ENCODE data around the gene NALF2. TPM values are rescaled to one million over a fixed set of nuclear protein-coding genes. Genes with fewer than 3 reads are reported as not detected.

NALF2 gene
- polyA plus RNA-seq, 2 of the 4 experiments (the other 2 are of a cell fraction) = 1.4 to 2.1 TPM

- TF ChIP-seq JUN (IDR thresholded peaks at IDR 0.05) = no peak
- TF ChIP-seq PHF8 (IDR thresholded peaks at IDR 0.05; ENCODE audit: borderline replicate concordance, low read depth) = no peak
Observed at GRCh38 chrX:69522052-69522451, 17.9 kb downstream of the NALF2 start (continued).

- WGBS (ENCODE audit: missing lambda C conversion rate) = 51% methylated on average over 3 of the region's 4 CpGs
- FAIRE-seq = no peak
- Histone ChIP-seq H3K4me3 (no peak overlapping the region), H3K4me2 (no peak overlapping the region), H3K4me1 (0 out of 3 replicates have a peak, but pooled peaks cover 7% of the 10 kb centered on the region), H3K9me3 (no peaks in the 10 kb centered on the region), H3K27ac (no peak overlapping the region)
- no peak for TF ChIP-seq MAZ (IDR thresholded peaks at IDR 0.05; ENCODE audit: borderline replicate concordance, low read depth, low read length)
- no peak for ATAC-seq
- DNase-seq (ENCODE audit: low read depth in 1 of 2, low spot score in 1 of 2) = no peak
- CTCF ChIA-PET = interaction anchor here (2.6 kb wide), 1 partner anchor 15 kb away, joined by 18 read pairs; no protein-coding TSS in a partner anchor
- POLR2A ChIA-PET = no interaction called here
Observed at GRCh38 chrX:69523314-69523713, 19.2 kb downstream of the NALF2 start.

DNA sequence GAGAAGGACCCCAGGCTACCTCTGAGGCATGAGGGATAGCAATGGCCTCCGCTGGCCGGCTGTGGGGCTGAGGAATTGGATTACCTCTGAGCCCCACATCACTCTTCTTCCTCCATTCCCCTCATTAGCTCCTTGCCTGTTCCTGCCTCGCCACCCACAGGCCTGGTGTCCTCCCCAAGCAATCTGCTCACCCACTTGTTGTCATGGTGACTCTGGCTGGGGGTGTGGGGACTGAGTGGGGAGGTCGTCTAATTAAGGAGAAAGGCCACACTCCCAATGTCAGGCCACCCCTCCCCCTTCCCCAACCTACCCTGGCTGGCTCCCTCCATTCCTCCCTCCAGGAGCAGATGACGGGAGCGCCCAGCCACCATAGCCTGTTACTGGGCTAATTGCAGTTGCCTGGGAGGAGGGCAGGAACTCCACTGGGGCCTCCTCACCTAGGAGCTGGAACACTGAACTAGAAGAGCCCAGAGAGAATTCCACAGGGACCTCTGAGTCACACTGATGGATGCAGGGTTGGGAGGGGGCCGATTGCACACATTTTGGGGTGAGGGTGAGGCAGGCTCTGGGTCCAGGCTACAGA is 20.7 kb downstream of the NALF2 start:
- TF ChIP-seq POLR2A (IDR thresholded peaks at IDR 0.05; ENCODE audit: low read length) = no peak
- TF ChIP-seq CHD2 (IDR thresholded peaks at IDR 0.05; ENCODE audit: low read length, partially characterized antibody) = no peak
- no peak for TF ChIP-seq HMGXB4 (CRISPR knock-in tag; IDR thresholded peaks at IDR 0.05; ENCODE audit: borderline replicate concordance)
- TF ChIP-seq RFX5 (IDR thresholded peaks at IDR 0.05) = no peak
- no peak for TF ChIP-seq TFCP2L1 (CRISPR knock-in tag; IDR thresholded peaks at IDR 0.05)
- TF ChIP-seq NFE2L2 (conservative IDR thresholded peaks at IDR 0.05; ENCODE audit: low read length) = no peak
- no peak for TF ChIP-seq SREBF2 (IDR thresholded peaks at IDR 0.05)
- no peak for TF ChIP-seq BCL3 (IDR thresholded peaks at IDR 0.05)
- TF ChIP-seq CBX2 (IDR thresholded peaks at IDR 0.05; ENCODE audit: borderline replicate concordance, low read depth) = no peak
- TF ChIP-seq CBX8 (IDR thresholded peaks at IDR 0.05) = no peak
- no peak for TF ChIP-seq ELK1 (IDR thresholded peaks at IDR 0.05; ENCODE audit: low read depth, low read length)
- Histone ChIP-seq H3K4me1 (no peaks in the 10 kb centered on the region), H3K27ac (no peak overlapping the region), H3K4me3 (no peak overlapping the region), H3K9me3 (no peaks in the 10 kb centered on the region), H3K4me2 (no peak overlapping the region)
- 51% methylated on average over 5 of the region's 7 CpGs for WGBS (ENCODE audit: missing lambda C conversion rate)
- ChIA-PET POLR2A (no interaction called here), CTCF (interaction anchor here (1.2 to 2.6 kb wide), 3 partner anchors 13 to 506 kb away, joined by 3 to 18 read pairs (median 5); no protein-coding TSS in a partner anchor)
- no peak for ATAC-seq
- FAIRE-seq = no peak
- no peak for DNase-seq (ENCODE audit: low read depth in 1 of 2, low spot score in 1 of 2)

DNA sequence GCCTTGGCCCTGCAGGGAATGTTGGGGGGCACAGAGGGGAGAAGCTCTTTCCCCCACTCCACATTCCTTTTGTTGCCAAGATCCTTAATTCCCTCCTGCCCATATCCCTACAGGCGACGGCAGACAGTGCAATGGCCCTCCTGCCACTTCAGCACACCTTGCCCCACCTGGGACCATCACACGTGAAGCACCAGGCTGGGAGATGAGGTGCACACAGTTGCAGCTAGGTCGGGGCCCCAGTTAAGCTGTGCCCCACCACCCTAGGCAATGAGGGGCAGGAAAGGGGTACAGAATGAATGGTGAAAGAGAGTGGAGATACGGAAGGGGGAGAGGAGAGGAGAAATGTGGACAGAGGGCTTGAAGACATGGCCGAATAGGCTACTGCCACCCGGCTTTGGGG is 26.2 kb downstream of the NALF2 start:
- ChIA-PET CTCF (no interaction called here), POLR2A (no interaction called here)
- Histone ChIP-seq H3K9me3 (no peaks in the 10 kb centered on the region), H3K4me2 (no peak overlapping the region), H3K27ac (no peak overlapping the region), H3K4me1 (no peaks in the 10 kb centered on the region), H3K4me3 (no peak overlapping the region)
- no peak for FAIRE-seq
- WGBS (ENCODE audit: missing lambda C conversion rate) = 60% methylated on average over 5 of the region's 7 CpGs
- no peak for TF ChIP-seq SMC3 (IDR thresholded peaks at IDR 0.05)
- TF ChIP-seq HOXA7 (CRISPR knock-in tag; IDR thresholded peaks at IDR 0.05) = no peak
- TF ChIP-seq POLR2A (IDR thresholded peaks at IDR 0.05; ENCODE audit: low read length) = no peak
- TF ChIP-seq EHF (CRISPR knock-in tag; IDR thresholded peaks at IDR 0.05) = no peak
- TF ChIP-seq JUN (IDR thresholded peaks at IDR 0.05) = no peak
- no peak for TF ChIP-seq HOXB13 (CRISPR knock-in tag; IDR thresholded peaks at IDR 0.05; ENCODE audit: low read depth)
- no peak for TF ChIP-seq HES2 (IDR thresholded peaks at IDR 0.05)
- no peak for TF ChIP-seq HEYL (CRISPR knock-in tag; IDR thresholded peaks at IDR 0.05)
- TF ChIP-seq NFE2L2 (conservative IDR thresholded peaks at IDR 0.05; ENCODE audit: low read length) = no peak
- TF ChIP-seq FOXS1 (CRISPR knock-in tag; IDR thresholded peaks at IDR 0.05) = no peak
- TF ChIP-seq KDM5A (IDR thresholded peaks at IDR 0.05) = no peak
- TF ChIP-seq POLR2AphosphoS2 (conservative IDR thresholded peaks at IDR 0.05; ENCODE audit: low read length) = no peak
- ATAC-seq = no peak
- no peak for DNase-seq (ENCODE audit: low read depth in 1 of 2, low spot score in 1 of 2)

All from A549 (cell line).